HG03439 (cell line): ENCODE results near the gene OR14A2.
"Not testable (repeated sequence)": the region's sequence is repeated elsewhere in the genome, so short reads cannot be mapped to it uniquely, and the experiment has no call there.

ENCODE experiments used
- ATAC-seq: cut with Tn5 transposase; IDR thresholded peaks from one replicate; pipeline ENCODE4 v1.9.1; 2021; ENCODE audit warnings: mild to moderate bottlenecking, moderate library complexity; ENCODE audit not compliant: unreplicated experiment

OR14A2 gene

DNA sequence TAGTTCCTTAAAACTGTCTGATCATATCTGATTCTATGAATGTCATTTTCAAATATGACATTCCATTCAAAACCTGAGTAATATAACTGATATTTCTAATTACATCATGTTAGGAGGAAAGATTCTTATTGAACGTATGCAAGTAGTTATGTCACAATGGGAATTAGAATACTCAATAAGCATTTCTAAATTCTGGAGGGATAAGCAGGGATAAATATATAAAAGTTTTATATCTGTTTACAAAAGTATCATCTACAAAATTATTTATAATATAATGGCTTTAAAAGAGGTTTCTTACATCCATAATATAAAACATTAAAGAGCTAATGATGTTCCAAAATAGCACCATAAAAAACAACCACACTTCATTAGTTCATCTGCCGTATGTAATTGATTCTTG is at the start of gene OR14A2:
Gene OR14A2, minus strand, starts transcription at position 101 of the 400 bp plus-strand sequence.
- ATAC-seq, result no peak

DNA sequence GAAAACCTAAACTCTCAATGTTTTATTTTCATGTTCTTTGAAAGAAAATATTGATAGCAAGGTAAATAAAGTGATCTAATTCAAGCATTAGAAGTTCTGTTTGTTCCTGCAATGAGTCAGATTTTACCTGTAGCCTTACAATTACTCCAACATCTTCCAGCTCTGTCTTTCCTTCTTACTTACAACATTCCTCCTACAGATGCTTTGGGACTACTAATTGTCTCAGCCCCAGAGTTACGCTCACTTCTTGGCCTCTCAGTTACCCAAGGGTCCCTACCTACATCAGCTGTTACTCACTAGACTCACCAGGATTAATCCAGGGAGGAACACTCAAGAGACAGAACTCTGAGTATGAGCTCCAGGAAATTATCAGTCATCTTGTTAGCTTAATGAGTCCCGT is 49.6 kb upstream of the OR14A2 start:
- ATAC-seq, result no peak

DNA sequence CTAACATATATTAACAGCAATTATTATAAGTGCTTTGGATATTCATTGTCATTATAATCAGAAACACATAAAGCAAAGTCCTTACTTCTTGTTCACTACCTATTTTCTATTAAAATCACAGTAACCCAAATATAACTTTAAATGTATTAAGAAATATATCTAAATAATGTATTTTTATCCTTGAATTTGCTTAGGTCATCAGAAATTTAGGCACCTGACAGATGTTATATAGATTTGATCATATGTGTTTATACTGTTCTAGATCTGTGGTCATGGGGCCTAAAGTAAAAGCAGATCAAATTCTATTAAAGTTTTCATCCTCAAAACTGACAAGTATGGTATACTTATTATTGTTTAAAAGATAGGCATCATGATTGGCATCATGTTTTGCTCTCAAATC is 21.7 kb upstream of the OR14A2 start:
- ATAC-seq, result no peak

DNA sequence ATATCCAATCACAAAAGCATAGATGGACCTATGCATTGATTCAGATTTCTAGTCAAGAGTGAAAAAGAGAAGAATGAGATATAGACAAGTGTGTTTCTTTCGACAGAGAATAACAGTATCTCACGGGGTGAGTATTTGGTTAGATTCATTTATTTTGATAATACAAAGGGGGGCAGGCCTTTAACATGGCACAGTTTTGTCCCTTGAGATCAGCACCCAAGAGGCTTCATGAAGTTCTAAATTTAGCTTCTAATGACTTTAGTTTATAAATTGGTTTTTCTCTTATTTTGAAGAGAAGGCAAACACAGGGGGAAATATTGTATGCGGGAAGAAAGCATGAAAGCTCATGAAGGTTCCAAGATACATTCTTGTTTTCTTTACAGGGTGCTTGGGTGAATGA is 12.5 kb upstream of the OR14A2 start, which contains the start of gene OR1C1:
Gene OR1C1, minus strand, starts transcription at position 101 of the 400 bp plus-strand sequence. CDS start 2,150 bp downstream, outside the sequence.
- ATAC-seq, result no peak

DNA sequence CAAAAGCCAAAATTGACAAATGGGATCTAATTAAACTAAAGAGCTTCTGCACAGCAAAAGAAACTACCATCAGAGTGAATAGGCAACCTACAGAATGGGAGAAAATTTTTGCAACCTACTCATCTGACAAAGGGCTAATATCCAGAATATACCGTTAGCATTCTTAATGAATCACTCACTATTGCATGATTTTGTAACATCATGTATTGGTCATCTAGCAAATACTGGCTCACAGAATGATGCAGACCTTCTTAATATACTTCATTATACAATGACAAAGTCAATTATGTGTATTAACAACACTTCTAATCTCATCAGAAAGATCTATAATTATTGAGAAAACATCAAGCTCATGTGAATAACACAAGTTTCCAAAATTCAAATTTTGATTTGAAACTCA is 6.4 kb upstream of the OR14A2 start:
- ATAC-seq, result not testable (repeated sequence)

DNA sequence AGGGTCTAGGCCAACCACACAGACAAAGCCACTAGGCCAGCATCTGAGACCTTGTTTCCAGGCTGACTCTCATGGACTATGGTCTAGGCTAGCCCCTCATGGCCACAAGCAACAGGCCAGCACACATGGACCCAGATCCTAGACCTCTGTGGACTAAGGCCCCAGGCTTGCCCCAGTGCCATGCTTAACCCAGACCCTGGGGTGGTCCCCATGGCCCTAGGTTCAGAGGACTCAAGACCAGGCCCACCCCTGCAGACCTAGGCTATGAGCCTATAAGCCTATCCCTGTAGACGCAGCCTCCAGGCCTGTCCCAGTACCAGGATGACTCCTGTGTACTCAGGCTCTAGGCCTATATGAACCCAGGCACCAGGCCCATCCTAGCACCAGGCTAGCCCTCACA is 1.9 kb upstream of the OR14A2 start:
- no peak for ATAC-seq

DNA sequence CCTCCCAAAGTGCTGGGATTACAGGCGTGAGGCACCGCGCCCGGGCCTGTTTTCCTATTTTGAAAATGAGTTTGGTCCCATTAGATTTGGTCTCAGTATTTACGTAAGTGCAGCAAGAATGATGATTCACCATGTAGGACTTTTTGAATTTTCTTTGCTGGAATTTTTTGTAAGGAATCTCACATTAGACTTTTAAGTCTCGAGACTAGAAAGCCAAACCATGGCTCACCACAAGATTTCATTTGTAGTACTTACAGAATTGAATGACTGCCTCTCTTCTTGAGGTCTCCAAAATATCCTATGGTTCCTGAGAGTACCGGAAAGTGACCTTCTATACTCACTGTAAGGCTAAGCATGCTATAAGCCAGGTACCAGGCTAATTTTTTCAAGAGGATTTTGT is 325 bp downstream of the OR14A2 start:
- ATAC-seq, result no peak

DNA sequence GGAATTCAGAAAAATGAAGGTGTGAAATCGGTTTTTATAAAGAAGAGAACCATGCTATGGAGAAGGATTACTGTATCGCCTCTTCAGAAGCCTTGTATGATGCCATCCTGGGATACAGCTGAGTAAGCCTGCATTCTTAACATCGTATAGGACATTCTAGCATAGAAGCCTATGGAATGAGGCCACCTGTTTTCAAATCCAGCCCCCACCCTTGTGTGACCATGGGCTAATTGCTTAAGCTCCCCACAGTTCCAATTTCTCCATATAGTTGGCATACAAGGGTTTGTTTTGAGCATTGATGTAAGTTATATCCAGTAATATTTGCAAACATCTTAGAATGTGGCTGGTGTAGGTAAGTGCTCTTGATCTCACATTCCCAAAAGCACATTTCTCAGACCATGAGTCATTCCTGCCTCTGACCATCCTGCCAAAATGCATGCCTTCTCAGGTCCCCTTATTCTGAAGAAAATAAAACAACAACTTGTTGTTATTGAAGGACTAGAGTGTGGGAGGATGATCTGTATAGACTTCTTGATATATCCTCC is 1.5 kb downstream of the OR14A2 start:
- ATAC-seq, result no peak

DNA sequence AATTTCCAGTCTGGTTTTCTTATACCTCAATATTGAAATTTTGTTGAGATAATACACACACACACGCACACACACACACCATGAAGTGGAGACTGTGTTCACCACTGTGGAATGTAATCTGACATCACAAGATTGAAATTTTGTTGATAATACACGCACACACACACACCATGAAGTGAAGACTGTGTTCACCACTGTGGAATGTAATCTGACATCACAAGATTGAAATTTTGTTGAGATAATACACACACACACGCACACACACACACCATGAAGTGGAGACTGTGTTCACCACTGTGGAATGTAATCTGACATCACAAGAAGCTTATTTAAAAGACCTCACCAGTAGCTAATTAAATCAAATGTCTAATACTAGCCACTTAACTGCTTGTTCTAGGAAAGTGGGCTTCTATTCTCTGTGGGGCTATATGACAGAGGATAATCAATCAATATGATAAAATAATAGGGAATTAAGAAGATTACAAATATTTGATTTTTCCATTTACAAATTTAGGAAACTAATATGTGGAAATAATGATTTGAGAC is 5.7 kb downstream of the OR14A2 start:
- ATAC-seq, result not testable (repeated sequence)

DNA sequence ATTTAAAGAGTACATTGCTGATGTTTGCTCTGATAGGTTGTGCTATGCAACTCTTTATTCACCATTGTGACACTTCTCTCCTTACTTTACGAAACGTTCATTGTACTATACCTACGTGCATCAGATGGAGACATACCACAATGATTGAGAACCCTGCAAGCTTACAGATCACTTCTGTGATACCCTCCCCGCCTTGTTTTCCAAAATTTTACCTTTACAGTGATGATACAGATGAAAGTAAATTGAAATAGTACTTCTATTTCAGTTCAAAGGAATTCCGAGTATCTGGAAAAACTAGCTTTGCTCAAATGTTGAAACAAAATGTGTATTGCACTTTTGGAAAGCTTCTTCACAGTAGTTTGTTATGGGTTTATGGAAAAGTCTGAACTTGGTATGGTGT is 6.2 kb downstream of the OR14A2 start:
- ATAC-seq, result no peak

DNA sequence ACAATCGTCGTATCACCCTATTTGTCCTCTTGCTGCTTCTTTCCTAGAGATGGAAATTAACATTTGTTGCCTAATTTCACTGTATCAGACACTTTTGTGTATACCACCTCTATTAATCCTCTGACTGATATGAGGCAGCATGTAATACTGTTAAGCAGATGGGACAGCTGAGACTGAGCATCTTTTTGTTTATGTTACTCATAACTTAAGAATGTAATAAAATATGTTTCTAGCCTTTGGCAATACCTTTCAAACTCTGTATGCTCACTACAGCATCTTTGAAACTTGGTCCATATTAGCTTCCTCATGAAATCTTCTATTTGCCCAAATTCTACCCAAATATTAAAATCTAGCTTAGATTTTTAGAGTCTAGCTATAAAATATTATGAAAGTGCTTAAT is 7.2 kb downstream of the OR14A2 start:
- ATAC-seq, result no peak

DNA sequence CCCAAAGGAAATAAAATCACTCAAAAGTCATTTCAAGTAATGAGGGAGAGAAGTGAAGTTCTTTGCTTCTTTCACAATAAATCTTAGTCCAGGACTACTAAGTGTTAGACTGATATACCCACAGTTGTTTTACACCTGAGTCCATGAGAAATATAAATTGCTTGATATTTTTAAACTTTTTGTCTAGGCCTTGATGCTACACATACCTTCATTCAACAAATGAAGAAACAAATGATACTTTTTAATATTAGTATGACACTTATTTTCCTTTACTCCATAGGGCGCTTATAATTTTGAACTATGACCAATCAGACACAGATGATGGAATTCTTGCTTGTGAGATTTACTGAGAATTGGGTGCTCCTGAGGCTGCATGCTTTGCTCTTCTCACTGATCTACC is 9.6 kb downstream of the OR14A2 start, which contains the start of gene OR14K1:
Gene OR14K1, plus strand, starts transcription at position 301 of the 400 bp plus-strand sequence. Its CDS starts 0 bp downstream, at position 301.
- ATAC-seq, result no peak

DNA sequence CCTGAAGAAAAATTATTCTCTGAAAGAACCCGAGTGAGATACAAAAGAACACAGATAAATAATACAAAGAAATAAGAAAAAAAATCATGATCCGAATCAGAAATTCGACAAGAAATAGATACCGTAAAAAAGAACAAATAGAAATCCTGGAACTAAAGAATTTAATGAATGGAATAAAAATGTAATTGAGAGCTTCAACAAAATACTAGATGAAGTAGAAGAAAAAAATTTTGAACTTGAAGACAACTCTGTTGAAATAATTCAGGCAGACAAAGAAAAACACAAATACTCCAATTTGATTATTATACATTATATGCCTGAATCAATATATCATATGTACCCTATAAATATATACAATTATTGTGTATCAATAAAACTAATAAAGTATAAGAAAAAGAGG is 26.7 kb downstream of the OR14A2 start:
- no peak for ATAC-seq

DNA sequence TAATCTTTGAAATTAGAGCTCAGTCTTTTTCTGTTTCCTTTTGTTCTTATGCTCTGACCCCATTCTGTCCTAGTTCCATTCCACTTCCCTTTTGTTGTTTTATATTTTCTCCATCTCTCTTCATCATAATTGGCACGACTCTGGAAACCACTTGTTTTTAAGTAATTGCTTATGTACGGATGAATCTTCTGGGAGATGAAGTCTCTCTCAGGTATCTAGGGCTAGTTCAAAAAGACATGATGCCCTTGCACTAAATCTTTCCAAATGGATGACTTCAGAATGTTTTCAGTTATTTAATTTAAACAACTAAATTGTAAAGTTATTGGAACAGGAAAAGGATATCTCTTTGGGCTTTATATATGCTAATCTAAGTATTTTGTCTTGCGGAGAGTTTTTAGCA is 31.4 kb downstream of the OR14A2 start, which contains the start of gene OR6F1:
Gene OR6F1, minus strand, starts transcription at position 101 of the 400 bp plus-strand sequence. CDS start 3,891 bp downstream, outside the sequence.
- no peak for ATAC-seq

DNA sequence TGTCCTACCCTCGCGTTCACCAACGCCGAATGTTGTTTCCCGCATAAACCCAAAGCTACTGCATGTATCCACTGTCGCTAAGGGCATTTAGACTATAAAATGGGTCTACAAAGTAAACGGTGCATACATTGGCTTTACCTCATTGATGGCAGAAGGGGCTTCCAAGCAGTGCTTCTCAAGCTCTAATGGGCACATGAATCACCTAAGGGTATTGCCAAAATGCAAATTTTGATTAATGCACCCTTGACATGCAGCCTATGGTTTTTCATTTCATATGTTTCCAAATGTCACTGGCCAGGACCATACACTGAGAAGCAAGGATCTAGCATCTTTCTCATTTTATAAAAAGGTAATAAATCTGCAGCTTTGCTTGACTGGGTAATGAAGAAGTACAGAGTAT is 34.2 kb downstream of the OR14A2 start:
- no peak for ATAC-seq

DNA sequence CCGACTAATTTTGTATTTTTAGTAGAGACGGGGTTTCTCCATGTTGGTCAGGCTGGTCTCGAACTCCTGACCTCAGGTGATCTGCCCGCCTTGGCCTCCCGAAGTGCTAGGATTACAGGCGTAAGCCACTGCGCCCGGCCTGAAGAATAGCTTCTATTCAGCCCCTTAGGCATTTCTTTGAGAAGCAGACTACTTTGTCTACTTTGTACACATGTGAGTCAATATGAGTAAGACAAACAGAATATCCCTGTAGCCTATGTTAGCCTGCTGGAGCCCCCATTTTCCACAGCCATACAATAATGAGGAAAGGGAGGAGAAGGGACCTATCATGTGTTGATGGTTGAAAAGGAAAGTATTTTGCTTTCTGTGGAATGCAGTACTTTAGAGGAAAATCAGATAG is 37.3 kb downstream of the OR14A2 start:
- not testable (repeated sequence) for ATAC-seq

DNA sequence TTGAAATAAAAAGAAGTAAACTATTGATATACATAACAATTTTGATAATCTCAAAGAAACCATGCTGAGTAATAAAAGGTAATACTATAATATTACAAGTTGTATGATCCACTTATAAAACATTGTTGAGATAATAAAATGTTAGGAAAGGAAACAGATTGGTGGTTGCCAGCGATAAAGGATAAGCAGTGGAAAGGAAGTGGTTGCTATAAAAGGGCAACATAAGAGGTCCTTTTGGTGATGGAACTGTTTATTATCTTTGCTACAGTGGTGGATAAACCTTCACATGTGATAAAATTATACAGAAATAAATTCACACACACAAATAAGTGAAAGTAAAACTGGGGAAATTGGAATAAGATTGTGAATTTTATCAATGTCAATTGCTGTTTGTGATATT is 46.6 kb downstream of the OR14A2 start:
- ATAC-seq, result no peak

DNA sequence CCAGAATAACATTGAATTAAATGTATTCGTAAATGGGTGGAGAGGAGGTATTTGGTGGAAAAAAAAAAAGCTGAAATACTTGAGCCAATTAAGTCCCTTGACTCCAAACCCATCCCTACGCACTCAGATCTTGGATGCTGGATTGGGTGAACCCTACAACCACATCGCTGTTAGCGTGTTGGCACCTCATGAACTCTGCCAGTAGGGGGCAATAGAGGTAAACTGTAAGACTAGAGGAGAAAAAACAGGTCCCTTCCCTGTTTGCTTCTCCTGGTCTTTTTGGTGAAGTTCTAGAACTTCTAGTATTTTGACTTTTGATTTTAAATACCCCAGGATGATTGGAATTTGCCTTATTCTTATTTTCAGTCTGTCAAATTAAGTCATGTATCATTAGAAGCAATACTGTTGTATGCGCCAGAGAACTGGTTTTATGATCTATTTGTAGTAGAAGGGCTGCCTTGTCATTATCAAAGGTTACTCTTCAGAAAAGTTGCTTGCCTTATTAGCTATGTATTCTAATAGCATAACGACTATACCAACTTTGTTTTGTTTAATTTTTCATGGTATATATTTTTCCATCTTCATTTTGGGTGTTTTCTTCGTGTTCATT is 66.5 kb downstream of the OR14A2 start:
- peak; percentile 93 for ATAC-seq

DNA sequence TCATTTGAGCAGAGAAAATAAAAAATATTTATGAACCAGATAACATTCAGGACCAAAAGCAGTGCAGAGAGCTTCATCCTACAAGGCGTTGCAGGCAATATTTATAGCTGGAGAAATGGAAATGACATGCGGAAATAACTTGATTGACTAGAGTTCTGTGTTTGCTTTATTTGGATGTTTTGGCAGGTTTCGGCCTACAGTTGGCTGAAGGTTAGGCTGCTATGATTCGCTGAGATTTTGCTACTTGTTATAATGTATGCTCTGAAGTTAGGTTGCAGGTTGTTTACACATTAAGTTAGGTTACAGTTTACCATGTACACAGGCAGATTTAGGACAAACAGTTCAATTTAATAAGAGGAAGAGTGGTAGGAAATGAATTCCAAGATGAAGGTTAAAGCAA is 67.8 kb downstream of the OR14A2 start:
- no peak for ATAC-seq

DNA sequence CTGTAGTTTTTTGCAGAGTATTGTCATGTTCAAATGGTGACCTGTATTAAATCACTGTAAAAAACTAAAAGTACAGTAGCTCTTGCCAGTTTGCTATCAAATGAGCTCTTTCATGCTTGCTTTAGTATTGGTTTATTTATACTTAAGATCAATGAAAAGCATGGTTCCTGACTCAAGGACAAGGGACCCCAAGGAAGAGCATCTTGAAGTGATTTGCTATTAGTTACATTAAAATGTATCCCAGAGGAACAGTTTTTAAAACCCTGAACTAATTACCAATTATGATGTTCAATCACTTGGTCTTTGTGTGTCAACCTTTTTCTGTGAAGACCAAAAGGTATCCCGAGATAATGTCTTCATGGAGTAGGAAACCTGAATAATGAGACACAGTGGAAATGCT is 68.3 kb downstream of the OR14A2 start, which contains the start of gene OR13G1:
Gene OR13G1, minus strand, starts transcription at position 101 of the 400 bp plus-strand sequence. CDS start 6,698 bp downstream, outside the sequence.
- ATAC-seq, result no peak
